MM.1S (cell line): ENCODE results near the gene ARF3.

Experiments
- DNase-seq: peaks from one replicate; pipeline ENCODE4 v3.0.0-alpha.2; 2015
- H2AFZ ChIP-seq: fragments of 300-600 bp; sonication (generic); 2 replicates; pipeline ENCODE4 v1.6.0; 2016; ENCODE audit warnings: antibody characterized with exemption, low read length
- H3F3A ChIP-seq: fragments of 300-600 bp; sonication (generic); 2 replicates; pipeline ENCODE4 v1.6.1; 2016; ENCODE audit warnings: mild to moderate bottlenecking, antibody characterized with exemption, low read length, moderate library complexity, mixed read lengths; ENCODE audit not compliant: insufficient read depth
- H3K27ac ChIP-seq: fragments of 300-600 bp; sonication (generic); 2 replicates; pipeline ENCODE4 v1.5.1; 2016; ENCODE audit warnings: mild to moderate bottlenecking, low read length
- H3K27me3 ChIP-seq: fragments of 300-600 bp; sonication (generic); replicated peaks from 2 replicates; pipeline ENCODE4 v1.6.0; 2016; ENCODE audit warnings: low read length; ENCODE audit not compliant: insufficient read depth
- H3K36me3 ChIP-seq: fragments of 300-600 bp; sonication (generic); replicated peaks from 2 replicates; pipeline ENCODE4 v1.6.1; 2016; ENCODE audit warnings: mild to moderate bottlenecking, low read length, mixed read lengths; ENCODE audit not compliant: insufficient read depth
- H3K4me1 ChIP-seq: fragments of 300-600 bp; sonication (generic); 2 replicates; pipeline ENCODE4 v1.6.1; 2016; ENCODE audit warnings: low read length, mixed read lengths
- H3K4me2 ChIP-seq: fragments of 300-600 bp; sonication (generic); 2 replicates; pipeline ENCODE4 v1.6.0; 2016; ENCODE audit warnings: low read depth, low read length
- H3K4me3 ChIP-seq: fragments of 300-600 bp; sonication (generic); 2 replicates; pipeline ENCODE4 v1.5.1; 2016; ENCODE audit warnings: low read length, mixed read lengths
- H3K79me2 ChIP-seq: fragments of 300-600 bp; sonication (generic); 2 replicates; pipeline ENCODE4 v1.6.1; 2016; ENCODE audit warnings: mixed run types, low read length, mixed read lengths
- H3K9ac ChIP-seq: fragments of 300-600 bp; sonication (generic); 2 replicates; pipeline ENCODE4 v1.6.1; 2016; ENCODE audit warnings: low read length, mixed read lengths
- H3K9me2 ChIP-seq: fragments of 300-600 bp; sonication (generic); replicated peaks from 2 replicates; pipeline ENCODE4 v1.6.1; 2016; ENCODE audit warnings: mild to moderate bottlenecking, low read length, mixed read lengths; ENCODE audit not compliant: insufficient read depth
- H3K9me3 ChIP-seq: fragments of 300-600 bp; sonication (generic); replicated peaks from 2 replicates; pipeline ENCODE4 v1.6.1; 2016; ENCODE audit warnings: mild to moderate bottlenecking, low read length, mixed read lengths; ENCODE audit not compliant: insufficient read depth
- H4K20me1 ChIP-seq: fragments of 300-600 bp; sonication (generic); 2 replicates; pipeline ENCODE4 v1.6.1; 2016; ENCODE audit warnings: mild to moderate bottlenecking, low read length, moderate library complexity, mixed read lengths; ENCODE audit not compliant: insufficient read depth
- EZH2 ChIP-seq: fragments of 300-600 bp; sonication (generic); optimal IDR thresholded peaks from 2 replicates; pipeline ENCODE3; 2017; ENCODE audit warnings: low read depth, mild to moderate bottlenecking, antibody characterized with exemption, low read length, mixed read lengths
- EZH2phosphoT487 ChIP-seq: fragments of 300-600 bp; sonication (generic); IDR thresholded peaks from 2 replicates; pipeline ENCODE4 v1.6.1; 2018; ENCODE audit warnings: antibody characterized with exemption, low read length
- TF ChIP-seq, protein P1 (sequence below): fragments of 300-600 bp; sonication (generic); IDR thresholded peaks from 2 replicates; pipeline ENCODE4 v1.5.1; 2016; ENCODE audit warnings: antibody characterized with exemption, low read length, mixed read lengths

Gene ARF3

DNA sequence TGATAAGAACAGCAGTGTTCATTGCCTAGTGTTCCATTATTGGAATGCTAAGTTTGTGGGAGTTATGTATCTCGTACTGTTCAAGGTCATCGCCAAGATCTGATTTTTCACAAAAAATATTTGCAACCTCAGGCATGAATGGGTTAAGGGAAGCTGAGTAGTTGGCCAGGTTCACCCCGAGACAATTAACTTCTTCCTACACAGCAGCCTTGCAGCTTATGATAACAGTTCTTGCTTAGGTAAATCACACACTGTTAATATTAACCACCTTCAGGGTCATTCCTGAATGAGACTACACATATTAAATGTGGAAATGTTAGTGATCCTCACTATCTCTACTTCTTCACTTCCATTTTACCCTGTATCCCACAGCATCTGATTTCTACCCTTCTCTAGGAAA is 50.0 kb downstream of the ARF3 start:
- Histone ChIP-seq H3K27me3 (peaks cover 14% of the 10 kb centered on the region; the same call in 1 of the 2 replicates), H3F3A (no peaks in the 10 kb centered on the region), H3K9me3 (no peaks in the 10 kb centered on the region), H3K36me3 (no peaks in the 10 kb centered on the region), H3K9ac (no peak overlapping the region), H3K9me2 (no peaks in the 10 kb centered on the region), H3K4me2 (no peak overlapping the region), H3K4me3 (no peak overlapping the region), H3K4me1 (no peaks in the 10 kb centered on the region), H3K79me2 (no peaks in the 10 kb centered on the region), H4K20me1 (no peaks in the 10 kb centered on the region), H2AFZ (no peak overlapping the region), H3K27ac (no peak overlapping the region)
- TF ChIP-seq EZH2phosphoT487 (no peak), EZH2 (no peak)
- TF ChIP-seq, protein P1, sequence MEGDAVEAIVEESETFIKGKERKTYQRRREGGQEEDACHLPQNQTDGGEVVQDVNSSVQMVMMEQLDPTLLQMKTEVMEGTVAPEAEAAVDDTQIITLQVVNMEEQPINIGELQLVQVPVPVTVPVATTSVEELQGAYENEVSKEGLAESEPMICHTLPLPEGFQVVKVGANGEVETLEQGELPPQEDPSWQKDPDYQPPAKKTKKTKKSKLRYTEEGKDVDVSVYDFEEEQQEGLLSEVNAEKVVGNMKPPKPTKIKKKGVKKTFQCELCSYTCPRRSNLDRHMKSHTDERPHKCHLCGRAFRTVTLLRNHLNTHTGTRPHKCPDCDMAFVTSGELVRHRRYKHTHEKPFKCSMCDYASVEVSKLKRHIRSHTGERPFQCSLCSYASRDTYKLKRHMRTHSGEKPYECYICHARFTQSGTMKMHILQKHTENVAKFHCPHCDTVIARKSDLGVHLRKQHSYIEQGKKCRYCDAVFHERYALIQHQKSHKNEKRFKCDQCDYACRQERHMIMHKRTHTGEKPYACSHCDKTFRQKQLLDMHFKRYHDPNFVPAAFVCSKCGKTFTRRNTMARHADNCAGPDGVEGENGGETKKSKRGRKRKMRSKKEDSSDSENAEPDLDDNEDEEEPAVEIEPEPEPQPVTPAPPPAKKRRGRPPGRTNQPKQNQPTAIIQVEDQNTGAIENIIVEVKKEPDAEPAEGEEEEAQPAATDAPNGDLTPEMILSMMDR: no peak
- no peak for DNase-seq

DNA sequence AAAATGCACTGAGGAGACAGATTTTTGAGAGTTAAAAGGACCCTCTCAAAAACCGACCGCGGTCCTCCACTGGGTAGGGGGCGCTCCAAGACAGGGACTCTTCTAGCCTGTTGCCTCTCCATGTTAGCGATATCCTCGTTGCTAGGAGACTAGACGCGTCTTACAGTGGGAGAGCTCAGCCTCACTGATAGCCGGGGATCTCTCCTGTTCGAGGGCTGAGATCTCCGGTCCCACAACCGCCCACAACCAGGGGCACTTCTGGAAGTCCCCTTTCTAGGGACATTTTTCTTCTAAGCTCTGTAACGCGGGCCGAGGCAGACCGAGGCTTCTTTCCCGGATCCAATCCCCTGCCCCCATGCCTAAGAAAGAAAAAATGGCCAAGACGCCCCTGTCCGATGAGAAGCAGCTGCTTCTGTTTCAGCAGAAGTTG is 53.3 kb downstream of the ARF3 start:
- Histone ChIP-seq H3K27me3 (peaks cover 14% of the 10 kb centered on the region; the same call in 1 of the 2 replicates), H3K4me1 (no peaks in the 10 kb centered on the region), H3K9ac (peak overlapping the region; percentile 35; the same call in 1 of the 2 replicates)

DNA sequence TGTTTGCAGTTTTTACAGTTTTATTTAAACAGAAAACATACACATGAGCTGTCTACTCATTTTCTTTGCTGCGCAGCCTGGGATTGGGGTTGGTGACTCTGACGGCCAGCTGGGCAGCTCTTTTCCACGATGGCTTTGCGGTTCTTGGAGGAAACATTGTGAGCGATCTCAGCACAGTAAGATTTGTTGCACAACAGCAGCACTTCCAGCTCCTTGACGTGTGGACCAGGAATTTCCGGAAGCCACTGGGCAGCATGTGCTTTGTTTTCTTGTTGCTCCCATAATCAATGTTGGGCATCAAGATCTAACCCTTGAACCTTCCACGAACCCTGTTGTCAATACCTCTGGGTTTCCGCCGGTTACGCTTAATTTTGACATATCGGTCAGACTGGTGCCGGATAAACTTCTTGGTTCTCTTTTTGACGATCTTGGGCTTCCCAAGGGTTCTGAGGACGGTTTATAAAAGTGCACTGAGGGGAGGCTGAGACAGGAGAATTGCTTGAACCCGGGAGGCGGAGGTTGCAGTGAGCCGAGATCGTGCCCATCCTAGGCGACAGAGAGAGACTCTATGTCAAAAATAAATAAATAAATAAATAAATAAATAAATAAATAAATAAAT is 53.8 kb downstream of the ARF3 start:
- Histone ChIP-seq H3K27me3 (peaks cover 14% of the 10 kb centered on the region; the same call in 1 of the 2 replicates), H3F3A (no peaks in the 10 kb centered on the region), H3K36me3 (no peaks in the 10 kb centered on the region), H3K4me1 (no peaks in the 10 kb centered on the region), H3K9ac (no peak overlapping the region), H3K9me3 (no peaks in the 10 kb centered on the region), H2AFZ (peak overlapping the region; percentile 30; the same call in 1 of the 2 replicates), H3K9me2 (no peaks in the 10 kb centered on the region), H3K4me3 (no peak overlapping the region), H4K20me1 (no peaks in the 10 kb centered on the region), H3K27ac (no peak overlapping the region), H3K79me2 (no peaks in the 10 kb centered on the region), H3K4me2 (no peak overlapping the region)
- TF ChIP-seq, protein P1: no peak
- TF ChIP-seq EZH2 (no peak), EZH2phosphoT487 (no peak)
- no peak for DNase-seq

More for the DNA sequence above, 53.3 kb downstream of the ARF3 start:
- peak; percentile 88 for DNase-seq
- H3K9me2 ChIP-seq: no peaks in the 10 kb centered on the region
- peak overlapping the region; percentile 64 for H3K4me3 ChIP-seq
- no peaks in the 10 kb centered on the region for H3K36me3 ChIP-seq
- TF ChIP-seq EZH2: no peak
- TF ChIP-seq, protein P1: peak; percentile 57
- H3K9me3 ChIP-seq: no peaks in the 10 kb centered on the region
- H4K20me1 ChIP-seq: no peaks in the 10 kb centered on the region
- H3K27ac ChIP-seq: no peak overlapping the region
- H3K4me2 ChIP-seq: peak overlapping the region; percentile 97
- H3K79me2 ChIP-seq: no peaks in the 10 kb centered on the region
- H3F3A ChIP-seq: no peaks in the 10 kb centered on the region
- peak overlapping the region; percentile 90 for H2AFZ ChIP-seq
